HG03457 (cell line): ENCODE results near the gene PKNOX2.

Experiments
- ATAC-seq: cut with Tn5 transposase; IDR thresholded peaks from one replicate; pipeline ENCODE4 v1.9.1; 2021; ENCODE audit warnings: moderate number of reproducible peaks; ENCODE audit not compliant: unreplicated experiment

PKNOX2 gene

DNA sequence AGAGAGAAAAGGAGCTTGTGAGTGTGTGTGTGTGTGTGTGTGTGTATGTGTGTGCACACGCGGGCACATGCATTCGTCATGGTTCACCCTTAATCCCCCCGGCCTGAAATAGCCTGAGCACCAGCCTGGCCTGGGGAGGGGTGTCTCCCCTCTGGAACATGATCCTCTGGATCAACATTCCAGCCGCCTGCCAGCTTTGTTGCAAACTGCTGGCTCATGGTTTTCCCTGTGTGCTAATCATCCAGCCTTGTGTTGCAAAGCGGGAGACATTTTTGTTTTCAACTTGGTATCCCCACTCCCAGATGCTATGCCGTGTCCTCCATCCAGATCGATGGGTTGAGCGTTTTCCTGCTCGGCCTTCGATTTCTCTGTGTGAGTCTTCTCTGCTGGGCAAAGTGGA is 237.2 kb downstream of the PKNOX2 start:
- no peak for ATAC-seq

DNA sequence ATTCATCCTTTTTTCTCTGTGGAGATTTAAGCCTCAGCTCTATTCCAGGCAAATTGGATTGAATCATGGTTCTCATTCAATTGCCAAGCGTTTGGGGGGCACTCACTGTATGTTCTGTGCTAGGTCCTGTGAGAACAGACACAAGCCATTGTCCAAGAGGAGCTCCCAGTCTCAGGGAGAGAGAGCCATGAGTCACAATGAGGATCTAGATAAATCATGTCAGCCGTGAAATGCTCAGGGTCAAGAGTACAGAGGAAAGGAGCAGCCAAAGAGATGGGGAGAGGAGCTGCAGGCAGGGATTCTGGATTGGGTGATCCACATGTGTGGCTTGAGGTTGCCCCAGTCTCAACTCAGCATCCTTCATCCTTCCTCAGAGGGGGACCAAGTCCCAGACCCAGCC is 237.9 kb downstream of the PKNOX2 start:
- ATAC-seq, result no peak

DNA sequence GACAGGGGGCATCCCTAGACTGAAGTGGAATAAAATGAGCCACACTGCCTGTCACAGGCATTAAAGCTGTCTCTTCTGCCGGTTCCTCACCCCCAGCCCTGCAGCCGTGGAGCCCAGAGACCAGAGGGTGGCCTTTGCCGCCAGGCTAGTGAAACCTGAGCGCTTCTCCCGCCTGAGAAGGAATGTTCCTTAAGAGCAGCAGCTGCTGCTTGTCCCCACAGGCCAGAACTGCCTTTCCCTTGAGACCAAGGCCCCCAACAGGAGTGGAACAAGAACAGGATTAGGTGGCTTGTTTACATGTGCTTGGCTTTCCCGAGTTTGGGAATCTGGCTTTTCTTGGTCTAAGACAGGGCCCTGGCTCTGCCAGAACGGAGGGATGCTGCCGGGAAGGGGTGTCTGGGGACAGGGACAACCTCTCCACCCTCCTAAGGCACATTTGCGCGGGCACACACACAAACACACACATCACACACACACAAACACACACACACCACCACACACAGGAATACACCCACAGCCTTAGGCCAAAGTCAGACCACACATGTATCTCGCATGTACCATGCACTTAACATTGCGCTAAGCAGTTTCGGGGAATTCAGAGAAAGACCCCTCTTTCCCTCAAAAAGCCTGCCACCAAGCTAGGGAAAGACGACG is 239.7 kb downstream of the PKNOX2 start:
- ATAC-seq, result no peak

DNA sequence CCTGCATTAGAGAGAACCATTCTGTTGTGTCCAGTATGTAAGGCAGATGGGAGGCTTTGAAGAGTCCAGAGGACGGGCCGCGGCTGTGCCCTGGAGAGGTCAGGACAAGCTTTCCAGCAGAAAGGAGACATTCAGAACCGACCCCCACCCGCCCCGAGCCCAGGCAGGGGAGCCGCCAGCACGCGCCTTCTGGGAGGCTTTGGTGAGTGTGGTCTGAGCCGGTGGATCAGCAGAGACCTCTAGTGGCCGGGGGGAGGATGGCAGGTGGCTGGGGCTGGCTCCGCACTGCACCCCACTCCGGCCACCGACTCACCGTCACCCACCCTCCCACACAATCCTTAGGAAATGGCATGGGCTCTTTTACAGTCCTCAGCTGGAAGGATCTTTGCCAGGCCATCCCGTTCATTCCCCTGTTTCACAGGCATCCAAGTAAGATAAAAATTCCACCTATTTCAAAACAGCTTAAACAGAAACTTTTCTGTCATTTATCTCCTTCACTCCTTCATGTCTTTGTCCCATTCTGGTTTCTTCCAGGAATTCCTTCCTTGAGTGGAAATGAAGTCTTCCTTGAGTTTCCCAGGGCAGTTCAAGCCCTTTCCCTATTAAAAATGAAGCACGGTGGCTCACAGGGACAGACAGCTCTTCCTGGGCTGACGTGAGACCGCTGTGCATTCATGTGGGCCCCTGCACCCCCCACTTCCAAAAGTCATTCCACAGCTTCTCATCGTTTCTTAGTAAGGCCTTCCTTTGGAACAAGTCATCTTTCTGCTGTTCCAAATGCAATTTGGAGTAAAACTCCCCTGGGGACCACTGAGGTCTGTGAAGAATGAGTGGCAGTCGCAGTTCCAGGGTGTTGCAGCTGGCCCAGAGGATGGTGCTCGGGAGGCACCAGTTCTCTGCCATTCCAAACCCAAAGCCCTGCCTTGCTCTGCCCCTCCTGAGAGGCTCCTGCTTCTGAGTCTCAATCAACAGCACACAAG is 240.6 kb downstream of the PKNOX2 start:
- no peak for ATAC-seq

DNA sequence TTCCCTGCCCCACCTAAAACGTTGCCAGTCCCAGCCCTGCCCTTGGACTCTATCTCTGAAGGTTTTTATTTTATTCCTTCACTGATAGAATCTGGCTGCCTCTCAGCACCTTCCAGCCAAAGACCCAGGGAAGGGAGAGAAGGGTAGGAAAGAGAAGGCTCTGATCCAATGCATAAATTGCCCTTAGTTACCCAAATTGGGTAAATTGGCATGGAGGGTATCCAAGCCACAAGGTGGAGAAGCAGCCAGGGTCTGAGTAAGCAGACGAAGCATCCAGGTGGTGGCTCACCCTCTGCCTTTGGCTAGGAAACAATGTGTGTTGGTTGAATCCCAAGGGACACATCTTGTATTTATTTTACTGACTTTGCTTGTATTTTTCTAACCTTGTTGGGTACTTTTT is 242.5 kb downstream of the PKNOX2 start:
- ATAC-seq, result no peak

DNA sequence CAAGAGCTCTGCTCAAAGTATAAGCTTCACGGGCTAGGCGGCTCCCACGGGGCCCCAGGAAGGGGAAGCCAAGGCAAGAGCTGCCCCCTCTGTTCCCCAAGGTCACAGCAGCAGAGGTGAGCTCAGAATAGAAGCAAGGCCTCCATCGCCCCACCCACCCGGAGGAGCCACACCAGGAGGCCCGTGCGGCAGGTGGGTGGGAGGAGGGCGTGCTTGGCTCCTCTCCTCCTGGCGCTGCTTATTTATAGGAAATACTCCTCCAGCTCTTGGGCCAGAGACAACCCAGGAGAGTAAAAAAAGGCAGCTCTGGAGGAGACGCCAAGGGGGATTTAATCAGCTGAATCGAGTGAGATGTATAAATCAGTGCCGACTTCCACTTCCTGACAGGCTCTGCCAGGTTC is 243.8 kb downstream of the PKNOX2 start:
- ATAC-seq, result no peak

DNA sequence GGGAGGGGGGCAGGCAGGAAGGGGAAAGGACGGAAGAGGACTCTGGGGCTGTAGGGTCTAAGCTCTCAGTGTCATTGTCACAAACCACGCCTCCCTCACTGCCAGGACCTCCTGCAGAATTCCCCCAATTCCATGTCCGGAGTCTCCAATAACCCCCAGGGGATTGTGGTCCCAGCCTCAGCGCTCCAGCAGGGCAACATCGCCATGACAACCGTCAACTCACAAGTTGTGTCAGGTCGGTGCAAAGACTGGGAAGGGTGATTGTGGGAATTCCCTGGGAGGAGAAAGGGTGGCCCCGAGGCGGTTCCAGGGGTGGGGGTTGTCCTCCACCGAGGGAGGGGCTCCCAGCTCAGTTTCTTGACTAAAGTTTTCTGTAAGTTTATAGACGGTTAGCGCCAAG is 245.5 kb downstream of the PKNOX2 start:
- ATAC-seq, result no peak

DNA sequence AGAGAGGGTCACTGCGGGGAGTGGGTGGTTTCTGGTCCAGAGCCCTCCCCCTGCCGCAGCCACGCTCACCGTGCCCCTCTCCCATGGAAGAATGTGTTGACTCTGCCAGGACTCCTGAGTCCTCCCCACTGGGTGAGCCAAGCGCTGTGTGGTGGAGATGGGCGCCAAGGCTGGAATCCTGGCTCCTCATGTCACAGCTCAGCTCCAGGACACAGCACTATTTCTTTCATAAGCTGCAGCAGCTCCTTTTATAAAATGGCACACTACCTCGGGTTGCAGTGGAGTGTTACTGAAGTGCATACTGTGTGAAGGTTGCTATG is 247.6 kb downstream of the PKNOX2 start:
- ATAC-seq, result no peak

DNA sequence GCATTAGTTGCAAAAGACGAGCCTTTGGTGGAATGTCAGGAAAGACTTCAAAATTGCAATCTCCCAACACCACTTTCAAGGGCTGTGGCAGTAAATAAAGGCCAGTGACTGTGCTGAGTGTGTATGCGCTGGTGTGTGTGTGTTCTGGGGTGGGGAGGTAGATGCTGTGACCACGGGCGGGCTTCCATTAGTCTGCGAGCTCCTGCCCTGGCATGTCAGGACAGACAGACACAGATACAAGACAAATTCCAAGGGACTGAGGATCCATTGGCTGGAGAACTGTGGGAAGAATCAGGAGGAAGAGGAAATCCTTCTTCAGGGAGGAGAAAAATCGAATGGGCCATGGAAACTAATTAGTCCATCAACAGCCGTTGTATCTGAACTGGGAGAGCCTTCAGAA is 248.0 kb downstream of the PKNOX2 start:
- ATAC-seq, result no peak

DNA sequence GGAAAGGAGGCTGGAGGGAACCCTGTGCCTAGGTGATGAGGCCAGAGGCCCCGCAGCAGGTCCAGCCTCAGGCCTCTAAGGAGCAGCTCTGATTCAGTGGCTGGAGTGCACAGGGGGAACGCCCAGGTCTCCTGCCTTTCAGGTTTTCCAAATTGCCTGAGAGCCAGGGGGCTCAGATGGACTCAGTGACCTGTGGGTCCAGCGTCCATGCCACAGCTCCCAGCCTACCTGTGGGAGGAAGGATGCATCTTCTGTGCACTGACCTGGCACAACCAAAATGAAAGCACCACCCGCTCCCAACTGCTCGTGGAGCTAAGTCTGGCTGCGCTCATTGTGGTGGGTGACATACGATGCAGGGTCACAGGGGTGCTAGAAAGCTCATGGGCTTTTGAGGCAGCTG is 248.7 kb downstream of the PKNOX2 start:
- no peak for ATAC-seq

DNA sequence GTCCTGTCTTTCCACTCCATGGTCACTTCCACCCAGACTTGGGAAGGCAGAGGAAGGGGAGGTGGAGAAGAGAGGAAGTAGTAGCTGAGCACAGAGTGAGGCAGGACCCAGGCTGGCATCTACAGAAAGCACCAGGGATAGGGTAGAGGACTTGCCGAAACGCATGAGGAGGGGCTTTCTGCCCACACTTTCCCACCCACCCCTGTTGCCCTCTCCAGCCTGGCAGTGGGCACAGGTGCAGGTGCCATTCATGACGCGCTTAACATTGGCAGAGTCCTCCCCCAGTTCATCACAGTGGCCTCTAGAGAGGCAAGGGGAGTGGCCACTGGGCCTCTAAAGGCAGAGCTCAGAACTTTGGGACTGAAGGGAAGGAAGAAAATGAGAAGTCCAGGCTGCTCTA is 249.6 kb downstream of the PKNOX2 start:
- no peak for ATAC-seq

DNA sequence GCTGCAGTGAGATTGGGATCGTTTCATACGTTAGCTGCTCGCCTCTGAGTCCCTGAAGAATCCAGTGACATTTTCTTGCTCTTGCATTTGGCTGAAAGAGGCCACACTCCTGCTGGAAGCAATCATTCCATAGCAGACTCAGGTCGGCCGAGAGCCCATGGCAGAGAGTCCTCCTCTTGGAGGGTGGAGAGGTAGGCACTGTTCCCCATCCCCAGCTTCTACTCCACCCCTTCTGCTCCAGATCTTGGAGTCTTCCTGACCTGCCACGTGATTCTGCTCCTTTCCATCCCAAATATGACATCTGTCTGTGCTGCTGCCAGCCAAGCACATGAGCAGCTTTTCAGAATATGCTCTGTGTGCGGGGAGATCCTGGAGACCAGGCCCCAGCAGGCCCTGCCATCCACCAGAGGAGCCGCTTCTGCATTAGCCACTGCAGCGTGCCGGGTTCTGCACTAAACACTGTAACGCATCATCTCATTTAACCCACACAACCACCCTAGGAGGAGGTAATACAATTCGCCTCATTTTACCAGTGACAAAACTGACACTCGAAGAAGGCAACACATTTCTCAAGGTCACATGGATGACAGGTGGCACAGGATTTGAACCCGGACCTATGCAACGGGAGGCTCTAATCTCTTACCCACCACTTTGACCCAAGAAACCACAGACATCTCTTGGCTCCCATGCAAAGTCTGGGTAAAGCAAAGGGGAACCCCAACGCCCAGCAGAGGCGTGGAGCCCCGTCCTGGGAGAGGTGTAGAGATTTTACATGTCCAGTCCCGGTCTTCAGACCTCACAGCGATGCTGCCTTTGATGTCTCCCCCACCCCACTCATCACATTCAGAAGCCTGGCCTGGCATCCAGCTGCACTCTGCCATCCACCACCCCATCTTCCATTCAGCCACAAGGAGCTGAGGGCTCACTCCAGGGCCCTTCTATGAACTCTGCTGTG is 252.7 kb downstream of the PKNOX2 start:
- no peak for ATAC-seq

DNA sequence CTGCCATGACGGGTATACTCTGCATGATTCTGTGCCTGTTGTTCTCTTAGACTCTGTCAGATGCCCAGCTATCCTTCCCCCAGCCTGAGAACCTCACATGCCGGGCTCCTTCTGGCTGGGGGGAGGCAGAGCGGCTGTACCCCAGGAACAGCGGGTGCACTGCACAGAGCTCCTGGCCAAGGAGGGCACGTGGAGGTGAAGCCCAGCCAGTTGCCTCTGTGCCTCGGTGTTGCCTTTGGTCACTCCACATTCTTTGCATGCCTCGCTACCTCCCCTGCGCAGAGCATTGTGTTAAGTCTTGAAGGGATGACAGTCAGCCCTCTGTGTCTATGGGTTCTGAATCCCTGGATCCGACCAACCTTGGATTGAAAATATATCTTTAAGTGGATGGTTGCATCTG is 253.8 kb downstream of the PKNOX2 start:
- no peak for ATAC-seq

DNA sequence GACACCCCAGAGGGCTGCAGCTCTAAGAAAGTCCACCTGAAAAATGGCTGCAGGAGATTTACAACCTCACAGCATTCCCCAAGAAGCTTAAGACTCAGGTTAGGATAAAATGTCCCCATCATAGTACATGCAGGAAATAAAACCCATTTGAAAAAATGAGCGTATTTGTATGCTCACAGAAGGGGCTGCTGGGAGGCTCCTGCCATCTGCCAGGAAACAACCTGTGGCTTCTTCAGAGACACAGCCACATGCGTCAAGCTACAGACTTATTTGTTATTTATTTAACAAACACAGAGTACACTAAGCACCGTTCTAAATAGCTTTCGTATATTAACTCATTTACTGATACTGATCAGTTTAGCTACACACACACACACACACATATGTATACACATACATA is 258.1 kb downstream of the PKNOX2 start:
- ATAC-seq, result no peak

DNA sequence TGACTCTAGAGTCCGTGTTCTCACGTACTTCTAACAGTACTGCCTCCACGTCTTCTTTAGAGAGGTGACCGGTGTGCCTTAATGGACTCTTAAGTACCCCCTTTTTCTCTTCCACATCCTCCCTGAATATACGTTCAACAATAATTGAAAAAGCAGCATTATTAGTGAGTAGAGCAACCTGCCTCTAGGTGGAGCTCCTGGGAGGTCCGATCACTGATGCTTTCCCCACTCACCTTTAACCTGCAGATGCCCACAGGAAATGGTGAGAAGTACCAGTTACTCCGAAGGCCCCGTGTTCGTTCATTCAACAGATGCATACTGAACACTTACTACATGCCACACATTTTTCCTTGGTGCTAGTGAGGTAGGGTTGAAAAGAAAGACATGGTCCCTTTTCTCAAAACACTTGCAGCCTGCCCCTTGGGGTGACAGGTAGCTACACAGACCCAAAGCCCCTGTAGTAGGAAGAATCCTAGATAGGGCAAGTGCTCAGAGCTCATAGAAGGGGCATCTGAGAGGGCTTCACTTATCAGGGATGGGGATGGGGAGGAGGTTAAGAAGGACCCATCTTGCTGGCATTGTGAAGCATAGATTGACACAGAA is 258.8 kb downstream of the PKNOX2 start:
- no peak for ATAC-seq

DNA sequence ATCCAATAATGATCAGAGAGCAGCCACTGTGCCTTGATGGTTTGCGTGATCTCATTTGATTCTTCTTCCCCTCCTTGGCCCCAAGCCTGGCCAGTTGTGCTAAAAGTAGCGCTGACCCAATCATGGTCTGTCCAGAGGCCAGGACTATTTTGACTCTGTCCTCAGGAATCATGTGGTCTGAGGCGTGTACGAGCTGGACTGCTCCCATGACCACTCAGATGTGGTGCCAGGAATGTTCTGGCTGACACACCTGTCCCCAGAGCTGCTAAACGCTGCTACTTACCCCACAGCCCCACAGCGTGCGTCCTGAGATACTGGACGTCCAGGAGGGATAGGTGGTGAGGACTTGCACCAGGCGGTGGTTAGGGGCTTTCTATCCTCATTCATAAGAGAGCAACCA is 261.1 kb downstream of the PKNOX2 start:
- ATAC-seq, result no peak

DNA sequence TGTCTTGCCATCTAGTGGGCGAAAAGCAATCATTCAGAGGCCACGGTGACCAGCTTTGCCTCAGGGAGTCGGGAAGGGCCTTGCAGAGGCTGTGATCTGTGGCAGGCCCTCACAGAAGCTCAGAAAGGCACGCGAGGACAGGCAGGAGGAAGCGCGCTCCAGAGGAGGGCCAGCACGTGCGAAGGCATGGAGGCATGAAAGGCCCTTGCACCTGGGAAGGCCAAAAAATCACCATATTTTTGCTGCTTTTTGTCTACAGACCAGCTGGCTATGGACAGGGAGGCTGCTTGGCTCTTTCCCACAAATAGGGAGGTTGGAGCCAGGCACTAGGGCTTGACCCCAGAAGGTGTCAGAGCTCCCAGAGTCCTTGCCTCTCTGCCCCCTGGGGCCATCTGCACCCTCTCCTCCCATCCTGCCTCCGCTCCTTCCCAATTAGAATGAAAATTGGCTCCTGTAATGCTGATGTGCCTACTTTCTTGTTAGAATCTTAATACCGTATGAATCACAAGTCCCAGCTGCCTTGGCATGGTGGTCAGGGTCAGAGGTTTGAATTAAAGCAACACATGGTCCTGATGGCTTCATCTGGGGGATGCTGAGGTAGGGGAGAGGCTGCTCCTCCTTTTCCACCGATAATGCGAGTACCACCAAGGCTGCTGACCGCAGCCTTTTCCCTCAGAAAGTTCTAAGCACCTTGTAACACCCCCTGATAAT is 262.4 kb downstream of the PKNOX2 start:
- no peak for ATAC-seq

DNA sequence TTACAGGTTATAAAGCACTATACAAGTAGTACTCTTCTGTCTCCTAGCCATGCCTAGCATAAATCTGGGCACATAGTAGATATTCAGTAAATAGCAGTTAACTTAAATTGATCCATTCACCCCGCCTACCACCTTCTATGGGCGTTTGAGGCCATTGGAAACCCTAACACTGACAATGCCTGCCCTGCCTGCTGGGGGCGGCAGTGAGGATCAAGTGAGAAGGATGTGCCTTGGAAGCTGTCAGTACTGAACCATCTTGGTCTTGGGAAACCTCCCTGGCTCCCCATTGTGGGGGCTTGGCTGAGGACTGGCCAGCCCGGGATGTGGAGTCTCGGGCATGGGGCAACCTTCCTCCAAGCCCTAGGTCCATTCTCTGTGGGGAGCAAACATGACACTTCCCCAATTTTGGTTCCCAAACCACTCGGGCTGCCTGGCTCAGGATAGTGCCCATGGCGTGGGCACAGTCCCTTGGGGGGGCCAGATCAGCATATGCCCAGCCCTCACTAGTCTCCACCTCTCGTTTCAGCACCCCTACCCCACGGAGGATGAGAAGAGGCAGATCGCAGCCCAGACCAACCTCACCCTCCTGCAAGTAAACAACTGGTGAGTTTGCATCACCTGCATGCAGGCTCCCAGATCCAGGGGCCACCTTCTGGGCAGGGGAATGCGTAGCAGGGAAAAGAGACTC is 264.1 kb downstream of the PKNOX2 start:
- ATAC-seq, result no peak

DNA sequence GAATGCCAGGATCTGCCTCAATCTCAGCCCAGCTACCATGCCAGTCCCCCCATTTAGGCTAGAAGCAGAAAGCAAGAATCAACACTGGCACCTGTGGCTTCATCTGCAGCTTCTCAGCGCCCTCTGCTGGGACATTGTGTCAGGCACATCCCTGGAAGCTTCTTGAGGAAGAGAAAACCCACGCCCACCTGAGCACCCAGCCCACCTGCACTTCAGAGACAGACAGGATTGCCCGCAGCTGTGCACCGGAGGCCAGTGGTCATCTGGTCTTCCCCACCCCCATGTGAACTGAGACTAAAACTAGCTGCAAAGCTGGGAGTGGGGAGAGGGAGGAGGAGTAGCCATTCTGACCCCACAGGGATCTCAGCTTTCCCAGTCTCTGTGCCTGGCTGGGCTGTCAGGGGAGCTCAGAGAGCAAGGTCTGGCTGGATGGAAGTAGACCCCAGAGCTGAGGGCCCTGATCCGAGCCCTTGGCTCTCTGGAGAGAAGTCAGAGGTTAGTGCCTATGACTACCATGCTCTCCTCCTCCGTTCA is 264.7 kb downstream of the PKNOX2 start:
- no peak for ATAC-seq
